SHP77 treated with DMSO at 0.1 percent for 48 hours (cell line): ENCODE results near the gene ADAMTS1.
A peak's percentile ranks its signal among the peaks of the same experiment; 100 is the strongest.
"Not testable (repeated sequence)": the region's sequence is repeated elsewhere in the genome, so short reads cannot be mapped to it uniquely, and the experiment has no call there.

ENCODE experiments used
- DNase-seq: peaks from one replicate; lab custom pipeline; 2025; lab: John Stamatoyannopoulos, UW

ADAMTS1 gene

GRCh38 chr21:26845066-26845758, at the start of gene ADAMTS1:
TSS of gene ADAMTS1 (minus strand) at chr21:26845409. CDS start at chr21:26844954, 455 bp downstream.
- no peak for DNase-seq

DNA sequence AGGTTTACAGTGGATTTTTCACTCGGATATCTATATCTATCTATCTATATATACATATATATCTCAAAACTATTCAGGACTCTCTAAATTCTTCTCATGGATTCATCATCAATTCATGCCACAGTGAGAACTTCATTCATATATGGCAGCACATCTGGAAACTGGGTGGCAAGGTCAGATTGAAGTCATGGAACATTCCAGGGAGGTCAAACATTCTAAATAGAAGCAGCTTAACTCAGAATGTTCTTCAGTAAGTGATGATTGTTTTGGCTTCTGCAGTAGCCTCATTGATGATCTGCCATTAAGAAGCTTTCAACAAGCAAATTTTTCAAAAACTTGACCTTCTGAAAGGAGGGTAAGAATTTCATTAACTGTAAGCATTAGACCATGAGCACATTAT, 46.9 kb upstream of the ADAMTS1 start:
- DNase-seq, result no peak

- DNase-seq, result no peak
Measured at GRCh38 chr21:26888931-26889330, 43.7 kb upstream of the ADAMTS1 start.

DNA sequence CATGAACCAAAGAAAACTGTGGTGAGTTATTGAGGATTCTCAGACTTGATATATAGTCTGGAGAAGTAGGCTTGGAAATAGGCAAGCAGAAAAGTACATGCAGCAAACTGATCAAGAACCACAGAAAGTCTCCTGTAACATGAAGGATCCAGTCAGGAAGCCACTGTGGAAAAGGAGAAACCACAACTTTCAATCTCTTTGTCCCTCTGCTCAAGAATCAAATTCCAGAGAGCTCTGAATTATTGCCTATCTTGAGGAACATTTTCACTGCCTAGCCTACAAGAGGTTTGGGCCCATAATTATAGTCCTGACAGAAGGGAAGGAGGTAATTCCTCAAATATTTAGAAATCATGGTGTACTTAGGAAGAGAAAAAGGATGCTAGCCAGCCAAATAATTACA, 43.0 kb upstream of the ADAMTS1 start:
- DNase-seq, result no peak

DNA sequence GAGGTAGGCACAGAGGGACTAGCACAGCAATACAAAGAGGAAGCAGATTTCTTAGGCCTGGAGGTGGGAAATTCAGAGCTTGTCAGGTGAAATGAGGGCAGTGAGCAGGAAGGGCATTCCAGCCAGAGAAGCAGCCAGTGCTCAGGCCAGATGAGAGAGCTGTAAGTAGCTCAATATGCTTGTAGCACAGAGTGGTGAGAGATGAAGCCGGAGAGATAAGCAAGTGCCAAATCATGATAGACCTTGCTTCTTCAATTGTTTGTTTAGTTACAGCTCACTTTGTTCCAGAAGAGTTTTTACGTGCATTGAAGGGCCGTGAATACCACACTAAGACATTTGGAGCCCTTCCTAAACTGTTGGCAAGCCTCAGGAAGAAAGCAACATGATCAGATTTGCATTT, 42.0 kb upstream of the ADAMTS1 start:
- no peak for DNase-seq

DNA sequence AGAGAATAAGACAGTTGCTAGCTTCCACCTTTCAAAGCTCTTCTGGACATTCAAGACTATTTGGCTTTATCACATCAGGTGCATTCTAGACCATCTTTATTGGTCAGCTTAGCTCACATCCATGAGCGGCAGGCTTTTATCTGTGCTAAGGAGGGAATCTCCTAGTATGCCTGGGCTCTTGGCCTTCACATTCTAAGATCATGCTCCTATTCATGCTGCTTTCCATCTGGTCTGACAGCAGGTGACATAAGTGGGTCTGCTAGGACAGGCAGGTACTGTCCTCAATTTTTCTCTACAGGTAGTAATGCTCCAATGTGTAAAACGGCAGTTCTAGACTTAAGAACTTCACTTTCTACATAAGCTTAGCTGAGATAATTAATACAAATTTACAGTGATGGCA, 39.2 kb upstream of the ADAMTS1 start:
- DNase-seq, result no peak

DNA sequence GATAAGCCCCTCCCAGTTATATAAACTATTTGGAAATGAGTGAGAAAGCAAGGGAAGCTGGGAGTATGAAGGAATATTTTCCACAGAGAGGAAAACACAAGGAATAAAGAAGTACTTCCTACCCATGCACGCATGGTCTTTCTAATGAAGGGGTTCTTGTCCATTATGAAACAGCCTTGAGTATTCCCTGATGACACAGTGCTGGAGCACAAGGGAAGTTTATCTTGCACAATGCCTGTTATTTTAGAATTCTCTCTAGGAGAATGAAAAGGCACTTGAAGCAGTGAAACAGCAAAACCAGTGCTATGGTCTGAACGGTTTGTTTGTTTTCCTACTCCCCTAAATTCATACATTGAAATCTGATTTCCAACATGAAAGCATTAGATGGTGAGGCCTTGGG, 38.6 kb upstream of the ADAMTS1 start:
- no peak for DNase-seq

DNA sequence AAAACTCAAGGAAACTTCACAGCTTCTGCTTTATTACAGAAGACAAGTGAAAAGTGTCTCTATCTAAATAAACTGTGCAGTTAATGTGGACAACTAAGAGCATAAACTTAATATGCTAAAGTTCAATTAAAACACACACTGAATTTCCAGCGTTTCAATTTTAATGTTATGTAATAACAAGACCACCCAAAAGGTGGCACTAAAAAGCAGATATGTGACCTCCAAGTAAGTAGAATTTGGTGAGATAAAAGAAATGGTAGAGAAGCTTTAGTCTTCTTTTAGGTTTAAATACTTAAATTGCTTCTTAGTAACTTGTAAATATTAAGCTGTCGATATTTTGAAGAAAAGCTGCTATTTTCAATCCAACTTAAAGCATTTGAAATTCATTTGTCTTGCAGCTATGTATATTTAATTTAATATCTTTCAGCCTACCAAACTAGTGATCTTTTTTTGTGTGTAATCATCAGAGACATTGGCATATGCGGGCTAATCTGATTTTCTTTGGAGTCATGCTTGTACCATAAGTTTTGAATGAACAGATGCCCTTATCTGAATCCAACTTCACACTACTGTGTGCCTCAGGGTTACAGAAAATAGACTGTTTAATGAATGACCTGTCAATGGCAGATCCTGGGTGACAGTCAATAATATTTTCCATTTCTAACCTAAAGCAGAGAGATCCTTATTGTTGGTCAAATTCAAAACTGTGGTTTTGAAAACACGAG, 36.5 kb upstream of the ADAMTS1 start:
- peak; percentile 22 for DNase-seq

DNA sequence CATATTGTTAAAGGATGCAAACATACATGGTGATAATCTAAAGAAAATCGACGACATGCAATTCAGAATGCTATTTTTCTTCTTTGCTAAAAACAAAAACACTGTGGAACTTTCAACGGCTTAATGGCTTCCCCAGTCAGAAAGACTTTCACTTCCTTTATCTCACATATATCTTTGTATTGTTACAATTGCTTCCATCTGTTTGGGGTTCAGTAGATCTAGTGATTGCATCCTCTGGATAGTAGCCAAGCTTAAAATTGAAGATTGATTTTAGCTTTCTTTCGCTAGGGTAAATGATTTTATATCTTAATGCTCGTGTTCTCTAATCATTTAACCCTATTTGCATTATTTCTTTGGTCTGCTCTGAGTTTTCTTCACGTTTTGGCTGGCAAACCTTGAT, 31.8 kb upstream of the ADAMTS1 start:
- DNase-seq, result no peak

DNA sequence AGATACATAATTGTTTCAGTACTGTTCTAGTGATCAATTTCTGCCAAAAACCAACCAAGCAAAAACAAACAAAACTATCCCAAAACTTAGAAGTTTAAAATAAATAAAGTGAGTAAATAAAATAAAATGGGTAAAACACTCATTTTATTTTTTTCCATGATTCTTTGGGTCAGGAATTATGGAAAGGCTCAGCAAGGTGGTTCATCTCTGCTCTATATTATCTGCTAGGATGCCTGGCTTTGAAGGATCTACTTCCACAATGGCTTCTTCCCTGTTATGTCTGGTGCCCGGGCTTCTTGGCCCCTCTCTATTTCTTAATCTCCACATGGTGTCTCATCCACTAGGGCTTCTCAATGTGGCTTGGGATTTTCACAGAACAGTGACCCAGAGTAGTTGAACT, 29.1 kb upstream of the ADAMTS1 start:
- no peak for DNase-seq

DNA sequence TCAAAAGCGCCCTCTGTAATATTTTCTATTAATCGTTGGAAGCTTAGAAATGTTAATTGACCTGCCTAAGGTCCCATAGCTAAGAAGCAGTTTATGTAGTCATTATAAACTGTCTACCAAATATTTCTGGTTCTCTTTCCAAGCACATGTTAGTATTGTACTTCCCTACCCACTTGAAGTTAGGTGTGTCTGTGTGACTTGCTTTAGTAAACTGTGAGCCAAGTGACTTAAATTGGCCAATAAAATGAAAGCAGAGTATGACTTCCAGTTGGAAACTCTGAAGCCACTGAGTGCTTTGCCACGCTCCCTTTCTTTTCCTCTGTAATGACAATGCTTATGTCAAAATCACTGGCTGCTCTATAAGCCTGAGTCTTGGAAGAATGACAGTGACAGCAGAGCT, 20.6 kb upstream of the ADAMTS1 start:
- DNase-seq, result no peak

DNA sequence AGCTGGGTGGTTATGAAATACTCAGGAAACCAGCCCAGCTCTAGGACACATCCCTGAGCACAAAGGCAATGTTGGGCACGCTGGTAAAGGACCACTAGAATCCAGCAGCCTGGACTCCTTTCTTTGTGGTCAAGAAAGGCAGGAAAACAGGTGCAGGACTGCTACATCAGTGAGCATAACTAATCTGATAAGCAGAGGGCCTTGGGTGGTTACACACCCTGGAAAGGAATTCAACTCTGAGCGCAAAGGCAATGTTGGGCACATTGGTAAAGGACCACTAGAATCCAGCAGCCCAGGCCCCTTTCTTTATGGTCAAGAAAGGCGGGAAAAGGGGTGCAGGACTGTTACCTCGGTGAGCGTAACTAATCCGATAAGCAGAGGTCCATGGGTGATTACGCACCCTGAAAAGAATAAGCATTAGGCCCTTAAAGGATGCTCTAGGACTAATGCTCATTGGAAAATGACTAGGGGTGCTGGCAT, 11.7 kb upstream of the ADAMTS1 start:
- not testable (repeated sequence) for DNase-seq

- not testable (repeated sequence) for DNase-seq
Measured at GRCh38 chr21:26854695-26855094, 9.5 kb upstream of the ADAMTS1 start.

- DNase-seq, result no peak
Measured at GRCh38 chr21:26852423-26852822, 7.2 kb upstream of the ADAMTS1 start.

DNA sequence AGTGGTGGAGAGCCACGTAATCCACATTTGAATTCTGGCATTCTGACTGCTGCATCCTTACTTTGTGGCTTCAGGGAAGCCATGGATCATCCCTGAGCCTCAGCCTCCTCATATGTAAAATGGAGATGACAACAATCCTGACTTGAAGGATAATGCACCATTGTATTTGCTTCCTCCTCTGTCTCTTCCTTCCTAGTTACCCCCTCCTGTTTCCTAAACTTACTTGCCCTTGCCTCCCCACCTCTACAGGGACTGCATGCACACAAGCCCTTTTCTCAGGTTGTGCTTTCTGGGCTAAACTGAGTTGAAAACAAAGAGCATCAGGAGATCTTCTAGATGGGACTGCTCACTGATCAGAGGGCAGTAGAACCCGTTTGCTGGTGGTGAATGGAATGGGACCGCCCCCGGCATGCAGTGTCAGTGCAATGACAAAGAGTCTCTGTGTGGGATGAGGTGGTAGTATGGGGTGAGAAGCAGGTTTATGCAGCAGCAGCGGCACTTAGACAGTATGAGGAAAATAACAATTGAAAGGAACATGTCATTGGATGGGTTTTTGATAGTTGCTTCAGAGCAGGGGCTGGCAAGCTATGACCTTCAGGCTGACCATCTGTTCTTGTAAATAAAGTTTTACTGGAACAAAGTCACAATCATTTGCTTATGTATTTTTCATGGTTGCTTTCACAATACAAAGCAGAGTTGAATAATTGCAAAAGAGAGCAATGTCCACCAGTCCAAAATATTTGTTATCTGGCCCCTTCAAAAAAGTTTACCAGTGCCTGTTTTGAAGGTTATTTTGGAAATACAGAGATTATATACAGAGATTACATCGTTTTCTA, 6.1 kb upstream of the ADAMTS1 start:
- no peak for DNase-seq

GRCh38 chr21:26850116-26850643, 5.0 kb upstream of the ADAMTS1 start:
- DNase-seq, result no peak

DNA sequence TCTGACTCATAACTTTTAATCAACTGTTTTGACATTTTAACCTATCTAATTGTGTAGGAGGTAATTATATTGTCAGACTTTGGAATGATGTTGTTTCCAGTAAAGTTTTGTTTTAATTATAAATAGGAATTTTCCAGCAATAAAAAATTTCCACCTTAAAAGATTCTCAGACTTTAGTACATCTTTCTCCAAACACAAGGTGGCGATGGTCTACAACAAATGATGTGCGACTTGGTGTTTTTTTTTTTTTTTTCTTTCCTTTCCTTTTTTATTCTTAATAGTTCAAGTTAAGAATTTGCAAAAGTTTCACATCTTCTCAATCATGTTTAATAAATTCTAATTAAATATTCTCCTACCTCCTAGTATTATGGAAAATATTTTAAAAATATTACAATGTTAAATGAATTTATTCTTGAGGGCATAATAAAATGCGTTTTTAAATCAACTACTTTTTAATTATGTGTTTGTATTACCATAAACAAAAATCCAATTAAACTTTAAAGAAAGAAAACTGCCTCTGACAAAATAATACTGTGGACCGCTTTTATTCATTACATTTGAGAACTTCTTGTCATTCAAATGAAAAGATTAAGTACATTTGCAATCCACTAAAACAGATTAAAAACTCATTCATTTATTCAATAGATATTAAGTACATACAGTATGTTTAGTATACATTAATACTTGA, 4.4 kb upstream of the ADAMTS1 start:
- DNase-seq, result no peak

DNA sequence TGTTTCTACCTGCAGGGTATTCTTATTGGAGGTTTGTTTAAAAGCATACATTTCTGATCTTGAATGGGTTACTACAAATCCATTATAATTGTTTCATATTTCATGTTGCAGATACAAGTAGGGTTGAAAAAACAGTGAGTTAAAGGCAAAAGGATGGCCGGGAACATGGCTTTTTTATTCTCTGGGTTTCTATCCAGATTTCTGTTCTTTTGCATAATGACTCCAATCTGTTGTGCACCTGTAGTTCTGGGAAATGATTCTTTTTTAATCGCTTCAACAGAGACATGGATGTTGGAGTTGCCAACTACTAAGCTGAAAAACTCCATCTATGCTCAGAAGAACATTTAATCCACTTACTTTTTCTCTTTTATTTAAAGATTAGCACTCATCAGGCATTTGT, 2.7 kb upstream of the ADAMTS1 start:
- DNase-seq, result no peak

- no peak for DNase-seq
Measured at GRCh38 chr21:26847002-26847401, 1.8 kb upstream of the ADAMTS1 start.

- DNase-seq, result no peak
Measured at GRCh38 chr21:26846036-26846931, 1.1 kb upstream of the ADAMTS1 start.

DNA sequence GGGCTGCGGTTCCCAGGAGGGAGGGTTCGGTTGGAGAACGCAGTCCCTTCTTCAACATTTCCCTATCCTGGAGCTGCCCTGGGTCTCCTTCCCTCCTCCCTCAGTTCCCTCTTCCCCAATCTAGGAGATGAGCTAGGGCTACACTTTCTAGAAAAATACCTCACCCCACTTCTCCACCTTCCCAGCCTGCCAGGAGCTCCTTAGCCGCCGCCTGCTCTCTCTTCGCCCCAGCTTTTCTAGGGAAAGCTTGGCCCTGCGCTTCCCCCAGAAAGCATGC, 488 bp upstream of the ADAMTS1 start:
- no peak for DNase-seq
